ENCODE results near the gene TRIM13. TPM values are rescaled to one million over a fixed set of nuclear protein-coding genes. Genes with fewer than 3 reads are reported as not detected.

The TRIM13 gene
- total RNA-seq, 1 experiment from 2014 or later: 19.0 TPM

DNA sequence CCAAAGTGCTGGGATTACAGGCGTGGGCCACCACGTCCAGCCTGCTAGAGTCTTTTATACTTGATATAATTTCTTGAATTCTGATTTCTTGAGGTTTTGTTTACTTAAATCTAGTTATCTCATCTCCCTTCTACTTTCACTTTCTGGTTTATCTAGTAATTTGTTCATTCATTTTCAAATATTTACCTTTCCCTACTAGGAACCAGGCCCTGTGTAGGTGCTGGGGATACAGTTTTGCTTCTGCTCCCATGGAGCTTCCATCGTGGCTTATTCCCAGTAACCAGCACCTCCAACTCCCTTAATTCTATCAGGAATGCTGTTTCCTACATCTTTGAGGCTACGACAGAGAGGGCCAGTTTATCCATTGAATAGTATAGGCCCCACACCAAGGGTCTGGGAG, 24.1 kb upstream of the TRIM13 start:
- ChIA-PET POLR2A (no interaction called here), CTCF (interaction anchor here (0.5 to 0.7 kb wide), 4 partner anchors 44 to 250 kb away, joined by 3 read pairs; no protein-coding TSS in a partner anchor)
- peaks cover 11% of the 10 kb centered on the region for H3K4me1 Mint-ChIP-seq (ENCODE audit: insufficient read depth, unreplicated experiment)
- TF ChIP-seq, protein P1, sequence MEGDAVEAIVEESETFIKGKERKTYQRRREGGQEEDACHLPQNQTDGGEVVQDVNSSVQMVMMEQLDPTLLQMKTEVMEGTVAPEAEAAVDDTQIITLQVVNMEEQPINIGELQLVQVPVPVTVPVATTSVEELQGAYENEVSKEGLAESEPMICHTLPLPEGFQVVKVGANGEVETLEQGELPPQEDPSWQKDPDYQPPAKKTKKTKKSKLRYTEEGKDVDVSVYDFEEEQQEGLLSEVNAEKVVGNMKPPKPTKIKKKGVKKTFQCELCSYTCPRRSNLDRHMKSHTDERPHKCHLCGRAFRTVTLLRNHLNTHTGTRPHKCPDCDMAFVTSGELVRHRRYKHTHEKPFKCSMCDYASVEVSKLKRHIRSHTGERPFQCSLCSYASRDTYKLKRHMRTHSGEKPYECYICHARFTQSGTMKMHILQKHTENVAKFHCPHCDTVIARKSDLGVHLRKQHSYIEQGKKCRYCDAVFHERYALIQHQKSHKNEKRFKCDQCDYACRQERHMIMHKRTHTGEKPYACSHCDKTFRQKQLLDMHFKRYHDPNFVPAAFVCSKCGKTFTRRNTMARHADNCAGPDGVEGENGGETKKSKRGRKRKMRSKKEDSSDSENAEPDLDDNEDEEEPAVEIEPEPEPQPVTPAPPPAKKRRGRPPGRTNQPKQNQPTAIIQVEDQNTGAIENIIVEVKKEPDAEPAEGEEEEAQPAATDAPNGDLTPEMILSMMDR (IDR thresholded peaks at IDR 0.05; ENCODE audit: unreplicated experiment): no peak
- no peaks in the 10 kb centered on the region for H3K9me3 Mint-ChIP-seq (ENCODE audit: unreplicated experiment)
- H3K27ac Mint-ChIP-seq (ENCODE audit: low read depth, unreplicated experiment): no peak overlapping the region
- no peaks in the 10 kb centered on the region for H3K27me3 Mint-ChIP-seq (ENCODE audit: insufficient read depth, unreplicated experiment)
- no TSS peak for BruUV-seq (replicated peaks)
- H3K36me3 Mint-ChIP-seq (ENCODE audit: insufficient read depth, unreplicated experiment): no peaks in the 10 kb centered on the region
- no peak for DNase-seq (ENCODE audit: unreplicated experiment)
- intact Hi-C loops (cut with micrococcal nuclease): no loop called here
- H3K4me3 Mint-ChIP-seq (ENCODE audit: unreplicated experiment): no peak overlapping the region

DNA sequence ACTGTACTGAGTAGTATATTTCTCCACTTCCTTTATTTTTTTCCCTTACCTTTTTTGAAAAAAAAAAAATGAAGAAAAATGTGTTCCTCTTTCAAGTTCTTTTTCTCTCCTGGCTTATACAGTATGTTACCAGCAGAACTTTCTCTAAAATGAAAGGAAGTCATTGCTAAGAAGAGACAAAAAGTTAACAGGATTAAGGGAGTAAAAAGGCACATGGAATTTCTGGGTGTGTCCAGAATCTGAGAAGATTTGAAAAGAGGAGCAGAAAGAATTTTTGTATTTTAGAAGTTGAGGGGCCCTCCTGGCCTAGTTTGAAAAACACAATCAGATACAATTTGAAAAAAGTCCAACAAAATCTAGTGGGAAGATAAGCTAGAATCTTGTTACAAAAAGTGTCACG, 21.0 kb upstream of the TRIM13 start:
- Mint-ChIP-seq H3K9me3 (ENCODE audit: unreplicated experiment) (no peaks in the 10 kb centered on the region), H3K36me3 (ENCODE audit: insufficient read depth, unreplicated experiment) (no peaks in the 10 kb centered on the region), H3K4me3 (ENCODE audit: unreplicated experiment) (no peak overlapping the region), H3K27me3 (ENCODE audit: insufficient read depth, unreplicated experiment) (no peaks in the 10 kb centered on the region), H3K27ac (ENCODE audit: low read depth, unreplicated experiment) (peak overlapping the region; percentile 21), H3K4me1 (ENCODE audit: insufficient read depth, unreplicated experiment) (peaks cover 11% of the 10 kb centered on the region)
- no TSS peak for BruUV-seq (replicated peaks)
- intact Hi-C loops (cut with micrococcal nuclease): loop anchor here (2.0 to 5.0 kb wide), 5 partner anchors 106 to 1096 kb away; no protein-coding TSS in a partner anchor
- ChIA-PET CTCF (interaction anchor here (0.6 to 5.0 kb wide), 22 partner anchors 9 to 1093 kb away, joined by 3 to 21 read pairs (median 4); no protein-coding TSS in a partner anchor), POLR2A (interaction anchor here (0.9 to 1.5 kb wide), 4 partner anchors 95 to 149 kb away, joined by 3 to 7 read pairs (median 4); no protein-coding TSS in a partner anchor)
- TF ChIP-seq, protein P1 (IDR thresholded peaks at IDR 0.05; ENCODE audit: unreplicated experiment): no peak
- no peak for DNase-seq (ENCODE audit: unreplicated experiment)

DNA sequence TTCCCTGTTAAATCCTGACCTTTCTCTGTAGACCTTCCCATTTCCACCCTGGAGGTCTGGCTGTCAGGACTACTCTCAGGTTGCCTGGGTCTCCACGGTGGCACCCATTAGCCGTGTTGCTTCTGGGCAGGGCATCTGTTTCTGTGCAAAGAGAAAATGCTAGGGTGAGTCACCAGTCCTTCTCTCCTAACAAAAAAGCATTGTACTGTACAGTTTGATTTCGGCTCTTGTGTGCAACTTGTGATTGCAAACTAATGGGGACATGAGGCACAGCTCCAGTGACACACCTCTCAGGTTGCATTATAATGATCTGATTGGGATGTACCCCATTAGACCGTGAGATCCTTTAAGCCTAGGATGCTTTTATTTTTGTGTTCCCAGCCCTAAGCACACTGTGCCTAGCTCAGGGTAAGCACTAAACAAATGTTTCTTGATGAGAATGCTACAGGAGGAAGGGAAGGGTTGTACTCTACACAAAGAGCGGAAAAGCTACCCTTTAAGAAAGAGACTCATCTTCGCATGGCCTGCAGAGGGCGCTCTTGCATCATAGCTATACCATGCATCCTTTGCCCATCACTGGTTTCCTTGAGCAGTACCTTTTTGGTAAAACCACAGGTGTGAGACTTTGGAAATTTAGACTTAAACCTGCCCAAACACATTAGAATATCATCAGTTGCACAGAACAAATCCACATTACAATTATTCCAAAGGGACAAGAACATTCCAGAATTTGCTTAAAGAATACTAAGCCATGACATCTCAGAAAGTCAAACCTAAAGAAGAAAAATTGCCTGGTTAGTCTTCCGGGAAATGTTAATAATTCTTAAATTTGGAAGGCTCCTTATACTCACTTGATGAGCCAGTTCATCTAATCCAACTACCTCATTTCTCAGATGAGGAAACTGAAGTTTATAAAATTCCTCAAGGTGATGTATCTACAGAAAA, 20.3 kb upstream of the TRIM13 start:
- peak; percentile 85 for DNase-seq (ENCODE audit: unreplicated experiment)
- Mint-ChIP-seq H3K36me3 (ENCODE audit: insufficient read depth, unreplicated experiment) (no peaks in the 10 kb centered on the region), H3K4me3 (ENCODE audit: unreplicated experiment) (no peak overlapping the region), H3K4me1 (ENCODE audit: insufficient read depth, unreplicated experiment) (peaks cover 11% of the 10 kb centered on the region), H3K27ac (ENCODE audit: low read depth, unreplicated experiment) (peak overlapping the region; percentile 21), H3K27me3 (ENCODE audit: insufficient read depth, unreplicated experiment) (no peaks in the 10 kb centered on the region), H3K9me3 (ENCODE audit: unreplicated experiment) (no peaks in the 10 kb centered on the region)
- intact Hi-C loops (cut with micrococcal nuclease): loop anchor here (2.0 to 5.0 kb wide), 5 partner anchors 106 to 1096 kb away; no protein-coding TSS in a partner anchor
- ChIA-PET POLR2A (interaction anchor here (0.5 to 2.1 kb wide), 7 partner anchors 20 to 148 kb away, joined by 3 to 7 read pairs (median 3); partner anchors contain the start of gene TRIM13), CTCF (interaction anchor here (0.6 to 5.0 kb wide), 35 partner anchors 8 to 1144 kb away, joined by 3 to 21 read pairs (median 4); no protein-coding TSS in a partner anchor)
- BruUV-seq (replicated peaks): no TSS peak
- TF ChIP-seq, protein P1 (IDR thresholded peaks at IDR 0.05; ENCODE audit: unreplicated experiment): peak; percentile 88

DNA sequence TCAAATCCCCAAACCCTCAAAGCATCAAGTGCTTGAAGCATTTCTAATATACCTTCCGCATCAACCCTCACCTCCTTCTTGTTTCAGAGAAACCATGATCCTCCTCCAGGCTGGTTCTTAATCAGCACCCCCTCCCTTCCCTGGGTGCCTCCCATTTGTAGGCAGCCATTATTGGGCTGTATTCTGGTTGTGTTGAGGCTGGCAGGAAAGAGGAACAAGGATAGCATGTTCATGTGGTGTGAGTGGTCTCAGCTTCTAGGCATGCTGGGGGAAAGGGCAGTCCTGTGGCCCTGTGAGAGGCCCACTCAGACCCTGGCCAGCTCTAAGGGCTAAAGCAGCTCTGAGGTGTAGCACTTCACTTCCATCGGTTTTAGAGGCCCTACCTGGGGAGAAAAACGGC, 18.9 kb upstream of the TRIM13 start:
- intact Hi-C loops (cut with micrococcal nuclease): loop anchor here (2.0 to 5.0 kb wide), 5 partner anchors 104 to 1094 kb away; no protein-coding TSS in a partner anchor
- H3K4me1 Mint-ChIP-seq (ENCODE audit: insufficient read depth, unreplicated experiment): peaks cover 11% of the 10 kb centered on the region
- no peaks in the 10 kb centered on the region for H3K27me3 Mint-ChIP-seq (ENCODE audit: insufficient read depth, unreplicated experiment)
- H3K27ac Mint-ChIP-seq (ENCODE audit: low read depth, unreplicated experiment): no peak overlapping the region
- POLR2A ChIA-PET: interaction anchor here (0.8 to 2.1 kb wide), 5 partner anchors 11 to 104 kb away, joined by 3 to 9 read pairs (median 3); partner anchors contain the start of gene TRIM13
- H3K36me3 Mint-ChIP-seq (ENCODE audit: insufficient read depth, unreplicated experiment): peaks cover 5% of the 10 kb centered on the region
- H3K9me3 Mint-ChIP-seq (ENCODE audit: unreplicated experiment): no peaks in the 10 kb centered on the region
- no peak for DNase-seq (ENCODE audit: unreplicated experiment)
- CTCF ChIA-PET: interaction anchor here (0.6 to 5.0 kb wide), 7 partner anchors 14 to 986 kb away, joined by 3 to 21 read pairs (median 3); no protein-coding TSS in a partner anchor
- BruUV-seq (replicated peaks): no TSS peak
- H3K4me3 Mint-ChIP-seq (ENCODE audit: unreplicated experiment): no peak overlapping the region
- TF ChIP-seq, protein P1 (IDR thresholded peaks at IDR 0.05; ENCODE audit: unreplicated experiment): no peak

Data from MCF 10A (cell line).